ENCODE measurements around the gene FADS3. TPM values are rescaled to one million over a fixed set of nuclear protein-coding genes. Genes with fewer than 3 reads are reported as not detected.

Gene FADS3
- total RNA-seq, 1 donor from 2014 or later: 135 TPM

GRCh38 chr11:61880454-61880853 lies 10.9 kb downstream of the FADS3 start:
- no peaks in the 10 kb centered on the region for H3K27me3 Mint-ChIP-seq
- TF ChIP-seq CTCF (IDR thresholded peaks at IDR 0.05): no peak
- H3K9me3 Mint-ChIP-seq: no peaks in the 10 kb centered on the region
- DNase-seq (peak; percentile 38), ATAC-seq (ENCODE audit: low read depth) (peak; percentile 85)
- peak overlapping the region; percentile 85 for H3K4me3 Mint-ChIP-seq
- peak overlapping the region; percentile 93 for H3K27ac Mint-ChIP-seq
- peaks cover 24% of the 10 kb centered on the region for H3K36me3 Mint-ChIP-seq (ENCODE audit: low read depth)
- peaks cover 51% of the 10 kb centered on the region for H3K4me1 Mint-ChIP-seq
- intact Hi-C loops (cut with micrococcal nuclease): loop anchor here (1.0 to 2.0 kb wide), 3 partner anchors 9 to 18 kb away; partner anchors contain the start of gene FADS3
- ChIA-PET CTCF (interaction anchor here (0.6 to 6.9 kb wide), 7 partner anchors 8 to 228 kb away, joined by 3 to 67 read pairs (median 7); no protein-coding TSS in a partner anchor), POLR2A (interaction anchor here (1.0 to 4.1 kb wide), 9 partner anchors 11 to 88 kb away, joined by 3 to 63 read pairs (median 6); partner anchors contain the start of genes FADS2, FADS3, FEN1 and FTH1)

- no peaks in the 10 kb centered on the region for H3K9me3 Mint-ChIP-seq
- intact Hi-C loops (cut with micrococcal nuclease): loop anchor here (1.0 to 2.0 kb wide), 3 partner anchors 9 to 19 kb away; partner anchors contain the start of gene FADS3
- POLR2A ChIA-PET: interaction anchor here (1.0 to 4.1 kb wide), 8 partner anchors 12 to 88 kb away, joined by 3 to 63 read pairs (median 6); partner anchors contain the start of genes FADS2, FADS3, FEN1 and FTH1
- TF ChIP-seq CTCF (IDR thresholded peaks at IDR 0.05): no peak
- ATAC-seq (ENCODE audit: low read depth) (peak; percentile 76), DNase-seq (peak; percentile 37)
- H3K36me3 Mint-ChIP-seq (ENCODE audit: low read depth): peaks cover 27% of the 10 kb centered on the region
- peak overlapping the region; percentile 93 for H3K27ac Mint-ChIP-seq
- CTCF ChIA-PET: interaction anchor here (0.6 to 6.9 kb wide), 7 partner anchors 11 to 228 kb away, joined by 3 to 67 read pairs (median 7); partner anchors contain the start of gene FADS3
- peaks cover 50% of the 10 kb centered on the region for H3K4me1 Mint-ChIP-seq
- H3K27me3 Mint-ChIP-seq: no peaks in the 10 kb centered on the region
- peak overlapping the region; percentile 85 for H3K4me3 Mint-ChIP-seq
These were observed 11.3 kb downstream of the FADS3 start for GRCh38 chr11:61880031-61880430.

- ATAC-seq (ENCODE audit: low read depth) (no peak), DNase-seq (no peak)
- ChIA-PET CTCF (interaction anchor here (0.9 to 6.9 kb wide), 4 partner anchors 9 to 202 kb away, joined by 3 to 67 read pairs (median 10); partner anchors contain the start of gene FADS3), POLR2A (interaction anchor here (2.5 to 4.1 kb wide), 3 partner anchors 13 to 89 kb away, joined by 11 to 63 read pairs (median 17); partner anchors contain the start of genes FADS3 and FTH1)
- no peaks in the 10 kb centered on the region for H3K9me3 Mint-ChIP-seq
- no peaks in the 10 kb centered on the region for H3K27me3 Mint-ChIP-seq
- H3K4me1 Mint-ChIP-seq: peaks cover 49% of the 10 kb centered on the region
- H3K36me3 Mint-ChIP-seq (ENCODE audit: low read depth): peaks cover 30% of the 10 kb centered on the region
- no peak overlapping the region for H3K27ac Mint-ChIP-seq
- TF ChIP-seq CTCF (IDR thresholded peaks at IDR 0.05): no peak
- intact Hi-C loops (cut with micrococcal nuclease): no loop called here
- no peak overlapping the region for H3K4me3 Mint-ChIP-seq
These were observed 12.2 kb downstream of the FADS3 start for GRCh38 chr11:61879152-61879551.

GRCh38 chr11:61875698-61876097 lies 15.6 kb downstream of the FADS3 start:
- H3K9me3 Mint-ChIP-seq: no peaks in the 10 kb centered on the region
- ChIA-PET POLR2A (no interaction called here), CTCF (interaction anchor here (0.8 to 7.0 kb wide), 4 partner anchors 23 to 232 kb away, joined by 3 to 57 read pairs (median 9); no protein-coding TSS in a partner anchor)
- DNase-seq (no peak), ATAC-seq (ENCODE audit: low read depth) (no peak)
- H3K4me3 Mint-ChIP-seq: no peak overlapping the region
- intact Hi-C loops (cut with micrococcal nuclease): no loop called here
- no peak overlapping the region for H3K27ac Mint-ChIP-seq
- no peaks in the 10 kb centered on the region for H3K27me3 Mint-ChIP-seq
- H3K36me3 Mint-ChIP-seq (ENCODE audit: low read depth): peaks cover 26% of the 10 kb centered on the region
- TF ChIP-seq CTCF (IDR thresholded peaks at IDR 0.05): no peak
- peaks cover 31% of the 10 kb centered on the region for H3K4me1 Mint-ChIP-seq

- Mint-ChIP-seq H3K9me3 (no peaks in the 10 kb centered on the region), H3K4me3 (no peak overlapping the region), H3K27me3 (no peaks in the 10 kb centered on the region), H3K27ac (no peak overlapping the region), H3K36me3 (ENCODE audit: low read depth) (peaks cover 24% of the 10 kb centered on the region), H3K4me1 (peaks cover 22% of the 10 kb centered on the region)
- CTCF ChIA-PET: interaction anchor here (0.8 to 7.0 kb wide), 4 partner anchors 22 to 233 kb away, joined by 3 to 57 read pairs (median 4); no protein-coding TSS in a partner anchor
- intact Hi-C loops (cut with micrococcal nuclease): no loop called here
- ATAC-seq (ENCODE audit: low read depth) (no peak), DNase-seq (no peak)
- no peak for TF ChIP-seq CTCF (IDR thresholded peaks at IDR 0.05)
- POLR2A ChIA-PET: interaction anchor here (0.7 kb wide), 1 partner anchor 11 kb away, joined by 7 read pairs; no protein-coding TSS in a partner anchor
These were observed 16.5 kb downstream of the FADS3 start for GRCh38 chr11:61874853-61875252.

Measured in activated B cell treated with CpG ODN at 0.5 μM for 24 hours (primary cell).